Heart right ventricle (tissue), 16 donors: ENCODE measurements around the gene IP6K1. TPM values are rescaled to one million over a fixed set of nuclear protein-coding genes. Genes with fewer than 3 reads are reported as not detected.

Experiments used
- ATAC-seq, 8 donors: fragments of 200-7000 bp; cut with Tn5 transposase; one replicate each; pipeline ENCODE4 v1.9.1; 2020; ENCODE audit warnings: mild to moderate bottlenecking in 8 of 8, moderate library complexity in 8 of 8, moderate number of reproducible peaks in 1 of 8
- DNase-seq, 2 donors: peaks; one replicate each; pipeline ENCODE4 v3.0.0-alpha.2; 2020
- H3K27ac ChIP-seq, 10 donors: fragments of 200-600 bp; sonication (generic) in 2 of 10; one replicate each; pipeline versions ENCODE4 v1.5.0 to v1.8.0; 2020 to 2022; ENCODE audit warnings: mild to moderate bottlenecking in 3 of 10
- H3K27me3 ChIP-seq, 7 donors: fragments of 200-600 bp; one replicate each; pipeline ENCODE4 v1.8.0; 2021 to 2022; ENCODE audit warnings: mild to moderate bottlenecking in 2 of 7
- H3K36me3 ChIP-seq, 9 donors: fragments of 200-600 bp; sonication (generic) in 1 of 9; one replicate each; pipeline versions ENCODE4 v1.5.0 to v1.8.0; 2020 to 2022; ENCODE audit warnings: mild to moderate bottlenecking in 2 of 9
- H3K4me1 ChIP-seq, 9 donors: fragments of 200-600 bp; sonication (generic) in 1 of 9; one replicate each; pipeline versions ENCODE4 v1.5.0 to v1.8.0; 2020 to 2022; ENCODE audit warnings: mild to moderate bottlenecking in 4 of 9
- H3K4me3 ChIP-seq, 10 donors: fragments of 200-600 bp; sonication (generic) in 2 of 10; one replicate each; pipeline versions ENCODE4 v1.5.0 to v1.8.0; 2020 to 2022; ENCODE audit warnings: mild to moderate bottlenecking in 7 of 10, moderate library complexity in 2 of 10
- H3K9me3 ChIP-seq, 11 donors: fragments of 200-600 bp in 10 of 11; sonication (generic) in 2 of 11; one replicate each; pipeline versions ENCODE4 v1.5.0 to v1.8.0; 2013 to 2022; ENCODE audit warnings: mild to moderate bottlenecking in 2 of 11, control low read depth in 1 of 11, moderate library complexity in 1 of 11
- CTCF ChIP-seq, 9 donors: fragments of 200-600 bp; sonication (generic) in 2 of 9; IDR thresholded peaks; one replicate each; pipeline versions ENCODE4 v1.5.0 to v1.8.0; 2021 to 2022; ENCODE audit warnings: antibody characterized with exemption in 9 of 9, mild to moderate bottlenecking in 5 of 9, moderate library complexity in 1 of 9
- WGBS, 2 donors: extraction: QIAGEN DNeasy Blood & Tissue Kit; methylation state at CpG; one replicate each; pipeline ENCODE4 v1.1.7; 2013; ENCODE audit warnings: inconsistent platforms in 1 of 2; 5-methylcytosine and 5-hydroxymethylcytosine counted together
- intact Hi-C, 10 donors: fragments of 100-400 bp; cut with DNase I; formaldehyde crosslinking; loops; one replicate each; pipeline versions ENCODE4 v1.11.1 to v1.14.2; 2022
- polyA plus RNA-seq, 2 donors: library from polyadenylated mRNA; stranded (reverse); fragments of 200-250 nt; gene quantifications; one replicate each; pipeline ENCODE4 v1.2.3, GENCODE V29; 2013
- total RNA-seq, 10 donors: library from RNA; stranded (reverse); fragmentation: NEBNext Ultra II Directional in 3 of 10; extraction: Animal tissue kit (Norgen Biotek cat#: 25700) in 3 of 10; gene quantifications; one replicate each; pipeline versions ENCODE4 v1.2.1 to v1.2.4, GENCODE V29; 2021 to 2023
- donor health status: Arrhythmogenic right ventricular cardiomyopathy.
- donor health status: ischemic (EF 13 %, LVEDD 7.1; RV severe dilation, severe dysfunction).
- donor health status: healthy with polysubstance abuse.
- donor health status: DM: no; HTN: yes; CAD: no.
- donor health status: DM: no; HTN: no; CAD: no.
- donor health status: ischemic (EF 25% LVEDD 6.9; RV normal size, moderate dysfunction).
- donor health status: ischemic (EF 25% LVEDD 5.7; RV mildly dilated, moderate dysfunction).
- donor health status: healthy.
- donor health status: DM: yes; HTN: yes; CAD: no.
- donor health status: Ischemic cardiomyopathy.
- donor health status: ischemic (EF 35%, LVEDD 5.7; RV mildly dilated, moderate dysfunction).
- donor health status: nonischemic (EF 11% LVEDD 7.7; RV severe dilation, severe dysfunction).
- donor health status: DM: yes; HTN: yes; CAD: no.
- donor health status: PGD.
- donor health status: ischemic (EF 29% LVEDD 5.4; RV normal size, mild dysfunction).
- donor health status: nonischemic (EF 23%, LVEDD 6.1; RV moderate dilation, normal function).

IP6K1 gene
- total and polyA plus RNA-seq, 12 donors = 9.0 to 24.4 (median 16.5) TPM

DNA sequence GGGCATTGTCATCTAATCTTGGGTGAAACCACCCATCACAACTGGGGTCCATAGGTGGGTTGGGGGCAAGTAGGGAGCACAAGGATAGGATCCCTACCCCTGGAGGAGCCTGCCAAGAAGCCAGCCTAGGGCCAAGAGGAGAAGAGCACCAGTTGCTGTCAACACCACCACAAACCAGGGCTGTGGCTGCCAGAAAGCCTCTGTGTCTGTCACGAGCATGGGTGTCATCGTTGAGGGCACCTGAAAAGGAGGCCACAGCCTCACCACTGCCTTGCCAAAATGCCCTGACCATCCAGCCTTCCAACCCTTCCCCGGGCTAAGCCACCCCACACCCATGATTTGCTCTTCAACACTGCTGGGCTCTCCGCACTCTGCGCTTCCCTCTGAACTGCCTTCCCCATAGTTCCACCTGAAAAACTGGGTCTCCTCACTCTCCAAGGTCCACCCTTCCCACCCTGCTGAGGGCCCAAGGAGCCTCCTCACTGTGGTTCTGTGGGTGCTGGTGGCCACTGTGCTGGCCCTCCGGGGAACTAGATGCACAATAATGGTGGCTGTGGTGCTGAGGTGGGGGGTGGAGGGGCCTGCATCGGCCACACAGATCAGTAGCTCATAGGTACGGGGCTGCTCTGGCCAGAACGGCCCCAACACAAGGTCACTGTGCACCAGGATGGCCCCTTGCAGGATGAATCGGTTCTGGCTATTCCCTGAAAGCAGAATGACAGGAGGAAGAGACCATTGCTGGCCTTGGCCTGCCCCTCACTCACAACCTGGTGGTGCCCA lies 6.2 kb upstream of the IP6K1 start:
- Histone ChIP-seq H3K36me3 (no peaks in the 10 kb centered on the region), H3K4me1 (peaks cover 0 to 6% (median under 1%) of the 10 kb centered on the region in 9 donors), H3K4me3 (no peak overlapping the region), H3K9me3 (no peaks in the 10 kb centered on the region), H3K27me3 (no peaks in the 10 kb centered on the region), H3K27ac (no peak overlapping the region)
- 90 to 92% methylated on average over 10 of the region's 10 CpGs for WGBS, 2 donors
- TF ChIP-seq CTCF (IDR thresholded peaks at IDR 0.05) = no peak
- intact Hi-C loops = no loop called here
- ATAC-seq = no peak
- no peak for DNase-seq

DNA sequence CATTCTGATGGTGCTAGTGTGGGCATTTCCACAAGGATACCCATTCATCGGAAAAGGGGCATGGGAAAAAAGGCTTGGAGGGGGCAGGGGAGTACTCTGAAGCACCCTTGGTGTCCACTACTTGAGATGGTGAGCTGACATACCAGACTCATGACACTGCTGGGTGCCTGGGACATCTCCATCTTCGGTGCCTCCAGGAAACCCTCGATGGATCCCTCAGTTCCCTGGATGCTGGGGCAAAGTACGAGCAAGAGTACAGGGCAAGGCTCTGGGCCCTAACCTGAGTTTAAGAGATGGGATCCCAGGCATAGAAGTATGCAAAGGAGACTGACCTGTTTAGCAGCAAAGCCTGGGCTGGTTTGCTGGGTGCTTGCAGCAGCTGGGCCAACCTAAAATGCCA lies 5.2 kb upstream of the IP6K1 start:
- DNase-seq = no peak
- no peak overlapping the region for H3K27ac ChIP-seq
- no peaks in the 10 kb centered on the region for H3K9me3 ChIP-seq
- H3K4me3 ChIP-seq = no peak overlapping the region
- H3K36me3 ChIP-seq = no peaks in the 10 kb centered on the region
- WGBS, 2 donors = 89 to 93% methylated on average over 4 of the region's 4 CpGs
- no peaks in the 10 kb centered on the region for H3K27me3 ChIP-seq
- TF ChIP-seq CTCF (IDR thresholded peaks at IDR 0.05) = no peak
- H3K4me1 ChIP-seq = peaks cover 0 to 16% (median 9%) of the 10 kb centered on the region in 9 donors
- no peak for ATAC-seq
- intact Hi-C loops = no loop called here

DNA sequence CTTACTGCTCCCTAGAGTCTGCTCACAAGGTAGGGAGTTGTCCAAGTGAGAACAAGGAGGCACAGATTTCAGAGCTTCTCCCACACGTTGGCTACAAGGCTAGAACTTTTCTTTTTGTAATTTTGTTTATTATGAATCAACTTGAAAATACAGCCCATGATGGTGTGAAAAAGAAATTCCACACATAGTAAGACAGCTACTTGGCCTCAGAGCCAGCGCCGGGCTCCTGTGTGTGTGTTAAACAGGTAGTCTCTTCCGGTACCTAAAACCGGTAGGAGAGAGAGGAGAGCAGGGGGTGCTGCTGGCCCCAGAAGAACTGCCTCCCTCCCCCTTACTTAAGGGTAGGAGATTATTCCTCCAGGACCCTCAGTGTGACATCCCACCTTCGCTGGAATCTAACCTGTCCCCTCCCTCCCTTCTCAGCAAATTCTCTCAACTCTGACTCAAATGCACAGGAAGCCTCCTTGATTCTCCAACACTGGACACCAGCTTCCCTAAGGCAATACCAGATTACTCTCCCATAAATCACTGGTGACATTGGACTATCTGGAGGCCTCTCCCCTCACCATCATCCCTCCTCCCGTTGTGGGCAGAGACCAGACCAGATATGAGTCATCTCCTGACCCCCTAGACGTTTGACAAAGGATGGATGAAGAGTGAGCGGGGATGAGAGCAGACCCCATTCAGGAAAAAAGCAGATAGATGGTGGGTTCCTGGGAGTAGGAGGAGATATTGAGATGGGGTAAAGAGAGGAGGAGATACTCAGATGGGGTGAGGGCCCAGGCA lies 4.5 kb upstream of the IP6K1 start:
- Histone ChIP-seq H3K4me1 (peaks cover 0 to 16% (median 11%) of the 10 kb centered on the region in 9 donors), H3K27me3 (no peaks in the 10 kb centered on the region), H3K27ac (no peak overlapping the region), H3K36me3 (no peaks in the 10 kb centered on the region), H3K9me3 (no peaks in the 10 kb centered on the region), H3K4me3 (no peak overlapping the region)
- DNase-seq = no peak
- intact Hi-C loops = no loop called here
- 67 to 69% methylated on average over 9 of the region's 9 CpGs for WGBS, 2 donors
- no peak for TF ChIP-seq CTCF (IDR thresholded peaks at IDR 0.05)
- ATAC-seq = no peak

DNA sequence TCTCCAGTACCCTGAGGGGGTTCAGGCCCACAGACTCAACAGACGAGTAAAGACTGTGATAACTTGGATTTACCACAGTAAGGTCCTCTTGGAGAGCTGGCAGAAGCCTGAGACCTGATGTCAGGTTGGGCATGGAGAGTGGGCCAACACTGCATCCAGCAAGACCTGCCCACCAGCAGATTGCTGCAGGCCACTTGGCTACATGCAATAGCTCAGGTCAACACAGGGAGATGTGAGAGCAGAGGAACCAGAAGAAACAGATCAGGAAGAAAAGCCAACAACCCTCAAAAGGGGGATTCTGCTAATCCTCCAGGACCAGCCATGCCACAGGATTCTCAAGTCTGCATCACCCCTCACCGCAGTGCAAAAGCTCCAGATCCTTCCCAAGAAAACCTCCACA lies 1.7 kb upstream of the IP6K1 start:
- Histone ChIP-seq H3K9me3 (no peaks in the 10 kb centered on the region), H3K36me3 (peaks cover 0 to 20% (median 0%) of the 10 kb centered on the region in 9 donors), H3K4me1 (peaks cover 4 to 43% (median 27%) of the 10 kb centered on the region in 9 donors), H3K27me3 (no peaks in the 10 kb centered on the region), H3K27ac (peak overlapping the region in 3 of 10 donors; percentile 83 to 99 (median 95)), H3K4me3 (no peak overlapping the region)
- intact Hi-C loops = loop anchor here in 2 of 10 donors (5.0 kb wide), 2 partner anchors 66 to 139 kb away; partner anchors contain the start of genes GMPPB (in 1 of the 2) and MON1A (in 1 of the 2)
- DNase-seq (no peak), ATAC-seq (no peak)
- WGBS, 2 donors = 98% methylated on average over 2 of the region's 2 CpGs
- no peak for TF ChIP-seq CTCF (IDR thresholded peaks at IDR 0.05)
